OCI-LY1 (cell line): ENCODE measurements around the gene ADGRD2.

Source experiments
- H2AFZ ChIP-seq: fragments of 200-600 bp; sonication (generic), shearing (Covaris generic); 2 replicates; pipeline ENCODE4 v1.6.0; 2014; ENCODE audit warnings: antibody characterized with exemption, mild to moderate bottlenecking, low read length
- H3F3A ChIP-seq: fragments of 200-600 bp; sonication (generic), shearing (Covaris generic); 2 replicates; pipeline ENCODE4 v1.6.0; 2014; ENCODE audit warnings: mild to moderate bottlenecking, antibody characterized with exemption, low read length, moderate library complexity; ENCODE audit not compliant: insufficient read depth
- H3K27ac ChIP-seq: fragments of 200-600 bp; sonication (generic); 2 replicates; pipeline ENCODE4 v1.5.1; 2014; ENCODE audit warnings: low read length, mixed run types, mild to moderate bottlenecking, low read depth; ENCODE audit not compliant: poor library complexity, severe bottlenecking
- H3K27me3 ChIP-seq: fragments of 200-600 bp; sonication (generic); 2 replicates; pipeline ENCODE4 v1.6.0; 2014; ENCODE audit warnings: antibody characterized with exemption, mild to moderate bottlenecking, low read length, moderate library complexity; ENCODE audit not compliant: insufficient read depth
- H3K36me3 ChIP-seq: fragments of 200-600 bp; sonication (generic); 2 replicates; pipeline ENCODE4 v1.6.1; 2014; ENCODE audit warnings: mild to moderate bottlenecking, antibody characterized with exemption, low read length, moderate library complexity, mixed read lengths; ENCODE audit not compliant: insufficient read depth
- H3K4me1 ChIP-seq: fragments of 200-600 bp; sonication (generic); 2 replicates; pipeline ENCODE4 v1.5.1; 2014; ENCODE audit warnings: mild to moderate bottlenecking, low read length, moderate library complexity; ENCODE audit not compliant: insufficient read depth, severe bottlenecking
- H3K4me2 ChIP-seq: fragments of 200-600 bp; sonication (generic), shearing (Covaris generic); 2 replicates; pipeline ENCODE4 v1.6.1; 2014; ENCODE audit warnings: low read length
- H3K4me3 ChIP-seq: fragments of 200-600 bp; sonication (generic); 2 replicates; pipeline ENCODE4 v1.5.1; 2014; ENCODE audit warnings: low read length, low read depth, mild to moderate bottlenecking, mixed read lengths; ENCODE audit not compliant: poor library complexity, severe bottlenecking
- H3K79me2 ChIP-seq: fragments of 200-600 bp; shearing (Covaris generic); 2 replicates; pipeline ENCODE4 v1.6.1; 2016; ENCODE audit warnings: mixed run types, low read length, mixed read lengths; ENCODE audit not compliant: insufficient read depth
- H3K9ac ChIP-seq: fragments of 200-600 bp; sonication (generic), shearing (Covaris generic); 2 replicates; pipeline ENCODE4 v1.6.1; 2014; ENCODE audit warnings: mild to moderate bottlenecking, low read length, mixed read lengths
- H3K9me2 ChIP-seq: fragments of 200-600 bp; sonication (generic), shearing (Covaris generic); 2 replicates; pipeline ENCODE4 v1.6.1; 2014; ENCODE audit warnings: low read depth, mild to moderate bottlenecking, low read length, mixed read lengths
- H3K9me3 ChIP-seq: fragments of 200-600 bp; shearing (Covaris generic); 2 replicates; pipeline ENCODE4 v1.6.1; 2014; ENCODE audit warnings: low read length, mixed read lengths
- H4K20me1 ChIP-seq: fragments of 200-600 bp; sonication (generic), shearing (Covaris generic); 2 replicates; pipeline ENCODE4 v1.6.0; 2016; ENCODE audit warnings: mild to moderate bottlenecking, low read length; ENCODE audit not compliant: insufficient read depth
- CTCF ChIP-seq: fragments of 200-600 bp; sonication (generic), shearing (Covaris generic); IDR thresholded peaks from 2 replicates; pipeline ENCODE4 v1.5.1; 2017; ENCODE audit warnings: mild to moderate bottlenecking, antibody characterized with exemption, low read length, moderate library complexity, mixed read lengths
- EZH2 ChIP-seq: fragments of 200-600 bp; sonication (generic), shearing (Covaris generic); IDR thresholded peaks from 2 replicates; pipeline ENCODE4 v1.8.0; 2017; ENCODE audit warnings: borderline replicate concordance, mixed run types, mild to moderate bottlenecking, antibody characterized with exemption, low read length, moderate library complexity, mixed read lengths

ADGRD2 gene

DNA sequence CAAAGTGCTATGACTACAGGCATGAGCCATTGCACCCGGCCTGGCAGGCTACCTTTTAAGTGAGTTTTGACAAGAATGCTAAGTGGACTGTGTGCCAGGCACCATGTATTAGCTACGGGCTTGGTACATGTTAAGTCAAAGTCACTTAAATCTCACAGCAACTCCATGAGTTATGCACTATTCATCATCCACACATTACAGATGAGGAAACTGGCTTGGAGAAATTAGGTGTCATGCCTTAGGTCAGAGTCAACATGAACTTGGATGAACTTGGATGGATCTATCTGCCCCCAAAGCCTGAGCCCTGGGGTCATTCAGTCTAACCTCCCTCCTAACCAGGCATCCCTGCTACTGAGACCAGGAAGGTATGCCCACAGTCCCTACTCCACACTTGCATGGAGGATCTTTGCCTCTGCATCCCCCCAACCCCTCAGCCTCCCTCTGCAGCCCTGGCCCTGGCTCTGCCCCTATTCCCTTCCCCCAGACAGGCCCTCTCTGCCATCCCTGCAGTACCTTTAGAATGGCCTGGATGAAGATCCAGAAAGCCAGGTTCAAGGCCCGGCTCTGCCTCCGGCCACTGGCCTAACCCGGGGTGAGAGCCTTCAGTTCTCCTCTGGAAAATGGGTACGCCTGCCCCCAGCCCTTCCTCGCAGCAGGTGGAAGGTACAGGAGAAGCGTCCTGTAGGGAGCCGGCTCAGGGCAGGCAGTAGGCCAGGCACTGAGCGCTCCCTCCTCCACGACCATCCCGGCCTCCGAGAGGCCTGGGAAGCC lies 685 bp upstream of the ADGRD2 start:
- Histone ChIP-seq H3K79me2 (no peaks in the 10 kb centered on the region), H3K9me2 (no peaks in the 10 kb centered on the region), H3K27me3 (no peaks in the 10 kb centered on the region), H3K4me3 (no peak overlapping the region), H3K4me1 (no peaks in the 10 kb centered on the region), H3F3A (no peaks in the 10 kb centered on the region), H3K4me2 (no peak overlapping the region), H4K20me1 (no peaks in the 10 kb centered on the region), H3K36me3 (no peaks in the 10 kb centered on the region), H2AFZ (no peak overlapping the region), H3K9me3 (no peaks in the 10 kb centered on the region), H3K27ac (no peak overlapping the region), H3K9ac (no peak overlapping the region)
- TF ChIP-seq EZH2 (no peak), CTCF (no peak)

GRCh38 chr9:124450931-124451661 lies 845 bp downstream of the ADGRD2 start:
- Histone ChIP-seq H3K4me3 (no peak overlapping the region), H3K9ac (no peak overlapping the region), H3K4me2 (no peak overlapping the region), H3K36me3 (no peaks in the 10 kb centered on the region), H3K27ac (no peak overlapping the region), H4K20me1 (no peaks in the 10 kb centered on the region), H3K4me1 (no peaks in the 10 kb centered on the region), H3K79me2 (no peaks in the 10 kb centered on the region), H3K9me2 (no peaks in the 10 kb centered on the region), H3F3A (no peaks in the 10 kb centered on the region), H2AFZ (no peak overlapping the region), H3K27me3 (no peaks in the 10 kb centered on the region), H3K9me3 (no peaks in the 10 kb centered on the region)
- no peak for TF ChIP-seq CTCF
- TF ChIP-seq EZH2 = no peak

GRCh38 chr9:124452326-124452725 lies 2.1 kb downstream of the ADGRD2 start:
- TF ChIP-seq EZH2 (no peak), CTCF (no peak)
- H3K4me1 ChIP-seq = no peaks in the 10 kb centered on the region
- H2AFZ ChIP-seq = no peak overlapping the region
- no peak overlapping the region for H3K9ac ChIP-seq
- H3F3A ChIP-seq = no peaks in the 10 kb centered on the region
- H3K36me3 ChIP-seq = no peaks in the 10 kb centered on the region
- no peaks in the 10 kb centered on the region for H3K9me2 ChIP-seq
- no peaks in the 10 kb centered on the region for H3K9me3 ChIP-seq
- no peak overlapping the region for H3K27ac ChIP-seq
- H3K4me2 ChIP-seq = no peak overlapping the region
- H3K4me3 ChIP-seq = no peak overlapping the region
- H3K79me2 ChIP-seq = no peaks in the 10 kb centered on the region
- H3K27me3 ChIP-seq = no peaks in the 10 kb centered on the region
- no peaks in the 10 kb centered on the region for H4K20me1 ChIP-seq
